Measurements from ENCODE around the gene SIM2. TPM values are rescaled to one million over a fixed set of nuclear protein-coding genes. Genes with fewer than 3 reads are reported as not detected.

The SIM2 gene
- total and polyA plus RNA-seq, 2 of the 13 experiments (the other 11 are each of a cell fraction or from before 2014, with no cell fraction given), result 0.36 to 0.53 TPM

DNA sequence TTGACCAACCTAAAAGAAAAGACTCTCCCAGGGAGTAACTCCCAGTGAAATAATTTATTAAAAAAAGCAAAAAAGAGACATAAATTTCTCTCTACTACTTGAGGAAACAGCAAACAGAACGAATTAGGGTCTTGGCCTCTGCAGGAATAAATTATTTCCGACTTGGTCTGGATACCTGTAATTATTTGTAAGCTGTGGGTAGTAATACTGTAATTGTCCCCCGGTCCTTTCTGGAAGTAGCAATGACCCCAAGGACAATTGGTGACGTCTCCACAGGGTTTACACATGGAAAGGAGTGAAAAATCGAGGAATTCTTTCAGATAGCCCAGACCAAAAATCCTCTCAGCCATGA is 3.7 kb upstream of the SIM2 start:
- H3K79me2 ChIP-seq (ENCODE audit: insufficient read depth, low read length), result no peaks in the 10 kb centered on the region
- no peaks in the 10 kb centered on the region for H3K9me3 ChIP-seq (ENCODE audit: low read length)
- no peak overlapping the region for H3K27ac ChIP-seq (ENCODE audit: extremely low read length, insufficient read depth, low read length)
- in situ Hi-C loops (cut with HindIII; ENCODE audit: extremely low pct_ligation_motif_present, low pct_unique_long_range_greater_than_20kb) (no loop called here), intact Hi-C loops (cut with micrococcal nuclease; ENCODE audit: unreplicated experiment) (no loop called here)
- ChIA-PET POLR2A (no interaction called here), CTCF (ENCODE audit: low intra/inter-chr PET ratio, low total read pairs) (no interaction called here)
- no peak overlapping the region for H2AFZ ChIP-seq (ENCODE audit: low read length)
- peaks cover 9 to 91% of the 10 kb centered on the region in 2 experiments for H3K27me3 ChIP-seq (ENCODE audit: control insufficient read depth in 1 of 2, insufficient read depth in 2 of 2, low read length in 2 of 2)
- 0 out of 2 replicates have a peak, but pooled peaks cover 2% of the 10 kb centered on the region for H4K20me1 ChIP-seq (ENCODE audit: insufficient read depth, low read length)
- no peak overlapping the region for H3K4me2 ChIP-seq (ENCODE audit: low read depth, low read length)
- BruUV-seq (replicated peaks), result no TSS peak
- no peak overlapping the region for H3K9ac ChIP-seq (ENCODE audit: insufficient read depth, low read depth, low read length)
- no peak for ATAC-seq
- no peak for FAIRE-seq
- 10% methylated on average over 5 of the region's 5 CpGs for WGBS (ENCODE audit: low lambda C conversion rate)
- DNase-seq (ENCODE audit: low spot score), result no peak
- no peaks in the 10 kb centered on the region for H3K36me3 ChIP-seq (replicated peaks in 1 of 2; ENCODE audit: control insufficient read depth in 1 of 2, insufficient read depth in 2 of 2, low read length in 2 of 2)
- TF ChIP-seq MEF2D (CRISPR knock-in tag; IDR thresholded peaks at IDR 0.05) (no peak), RBM39 (IDR thresholded peaks at IDR 0.05; ENCODE audit: low read depth, low read length, poor library complexity, severe bottlenecking) (no peak)
- peaks cover 7% of the 10 kb centered on the region for H3K4me1 ChIP-seq (ENCODE audit: insufficient read depth, low read length)
- H3K4me3 ChIP-seq (replicated peaks in 1 of 3; ENCODE audit: insufficient read depth in 1 of 3, low read depth in 2 of 3, low read length in 3 of 3), result no peak overlapping the region

DNA sequence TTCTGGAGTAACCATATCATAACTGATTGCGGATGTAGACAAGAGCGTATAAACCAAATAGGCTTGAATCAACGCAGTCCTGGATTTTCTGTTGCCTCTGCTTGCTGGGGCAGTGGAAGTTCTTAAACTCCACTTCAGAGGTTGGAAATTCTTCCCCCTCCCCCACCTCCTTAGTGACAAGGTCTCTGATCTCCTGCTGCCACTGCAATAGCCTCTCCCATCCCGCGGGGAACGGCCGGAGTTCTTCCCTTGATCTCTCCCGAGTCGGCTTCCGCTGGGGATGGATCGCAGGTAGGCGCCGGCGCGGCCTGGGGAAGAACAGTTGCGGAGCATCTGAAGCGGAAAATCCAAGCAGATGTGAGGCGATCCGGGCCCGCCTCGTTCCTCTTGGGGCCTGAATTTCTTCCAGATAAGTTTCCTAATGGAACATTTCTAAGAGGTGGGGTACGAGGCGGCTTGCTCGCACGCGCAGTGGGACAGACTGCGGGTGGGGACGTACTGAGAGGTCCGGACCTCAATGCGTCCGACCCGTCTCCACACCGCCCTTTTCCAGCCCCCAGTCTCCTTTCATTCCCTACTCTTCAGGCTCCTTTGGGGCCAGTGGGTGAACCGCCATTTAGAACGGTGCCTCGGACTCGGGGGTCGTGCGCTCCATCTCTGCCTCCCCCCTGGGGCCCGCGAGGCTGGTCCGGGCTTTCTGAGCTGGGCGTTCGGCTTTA is 3.1 kb upstream of the SIM2 start:
- no peak for DNase-seq (ENCODE audit: low spot score)
- Histone ChIP-seq H4K20me1 (ENCODE audit: insufficient read depth, low read length) (0 out of 2 replicates have a peak, but pooled peaks cover 2% of the 10 kb centered on the region), H3K36me3 (replicated peaks in 1 of 2; ENCODE audit: control insufficient read depth in 1 of 2, insufficient read depth in 2 of 2, low read length in 2 of 2) (no peaks in the 10 kb centered on the region), H3K27me3 (ENCODE audit: control insufficient read depth in 1 of 2, insufficient read depth in 2 of 2, low read length in 2 of 2) (peaks cover 9 to 92% of the 10 kb centered on the region in 2 experiments), H2AFZ (ENCODE audit: low read length) (no peak overlapping the region), H3K79me2 (ENCODE audit: insufficient read depth, low read length) (no peaks in the 10 kb centered on the region), H3K9ac (ENCODE audit: insufficient read depth, low read depth, low read length) (no peak overlapping the region), H3K4me2 (ENCODE audit: low read depth, low read length) (no peak overlapping the region), H3K27ac (ENCODE audit: extremely low read length, insufficient read depth, low read length) (no peak overlapping the region), H3K4me3 (replicated peaks in 1 of 3; ENCODE audit: insufficient read depth in 1 of 3, low read depth in 2 of 3, low read length in 3 of 3) (no peak overlapping the region), H3K9me3 (ENCODE audit: low read length) (no peaks in the 10 kb centered on the region), H3K4me1 (ENCODE audit: insufficient read depth, low read length) (peaks cover 10% of the 10 kb centered on the region)
- ChIA-PET CTCF (ENCODE audit: low intra/inter-chr PET ratio, low total read pairs) (no interaction called here), POLR2A (no interaction called here)
- FAIRE-seq, result no peak
- in situ Hi-C loops (cut with HindIII; ENCODE audit: extremely low pct_ligation_motif_present, low pct_unique_long_range_greater_than_20kb), result no loop called here
- intact Hi-C loops (cut with micrococcal nuclease; ENCODE audit: unreplicated experiment), result no loop called here
- no TSS peak for BruUV-seq (replicated peaks)
- TF ChIP-seq PAX8 (CRISPR knock-in tag; IDR thresholded peaks at IDR 0.05; ENCODE audit: borderline replicate concordance), result no peak
- TF ChIP-seq, protein P1, sequence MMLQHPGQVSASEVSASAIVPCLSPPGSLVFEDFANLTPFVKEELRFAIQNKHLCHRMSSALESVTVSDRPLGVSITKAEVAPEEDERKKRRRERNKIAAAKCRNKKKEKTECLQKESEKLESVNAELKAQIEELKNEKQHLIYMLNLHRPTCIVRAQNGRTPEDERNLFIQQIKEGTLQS (CRISPR knock-in tag; IDR thresholded peaks at IDR 0.05), result no peak
- TF ChIP-seq ONECUT2 (CRISPR knock-in tag; IDR thresholded peaks at IDR 0.05), result no peak
- TF ChIP-seq, protein P2, sequence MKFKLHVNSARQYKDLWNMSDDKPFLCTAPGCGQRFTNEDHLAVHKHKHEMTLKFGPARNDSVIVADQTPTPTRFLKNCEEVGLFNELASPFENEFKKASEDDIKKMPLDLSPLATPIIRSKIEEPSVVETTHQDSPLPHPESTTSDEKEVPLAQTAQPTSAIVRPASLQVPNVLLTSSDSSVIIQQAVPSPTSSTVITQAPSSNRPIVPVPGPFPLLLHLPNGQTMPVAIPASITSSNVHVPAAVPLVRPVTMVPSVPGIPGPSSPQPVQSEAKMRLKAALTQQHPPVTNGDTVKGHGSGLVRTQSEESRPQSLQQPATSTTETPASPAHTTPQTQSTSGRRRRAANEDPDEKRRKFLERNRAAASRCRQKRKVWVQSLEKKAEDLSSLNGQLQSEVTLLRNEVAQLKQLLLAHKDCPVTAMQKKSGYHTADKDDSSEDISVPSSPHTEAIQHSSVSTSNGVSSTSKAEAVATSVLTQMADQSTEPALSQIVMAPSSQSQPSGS (CRISPR knock-in tag; IDR thresholded peaks at IDR 0.05), result no peak
- TF ChIP-seq FOXA3 (CRISPR knock-in tag; IDR thresholded peaks at IDR 0.05), result no peak
- TF ChIP-seq RORA (CRISPR knock-in tag; IDR thresholded peaks at IDR 0.05), result no peak
- no peak for TF ChIP-seq ATRX (CRISPR knock-in tag; IDR thresholded peaks at IDR 0.05; ENCODE audit: borderline replicate concordance)
- no peak for TF ChIP-seq ZNF792 (CRISPR knock-in tag; IDR thresholded peaks at IDR 0.05)
- no peak for TF ChIP-seq ZNF598 (CRISPR knock-in tag; IDR thresholded peaks at IDR 0.05; ENCODE audit: borderline replicate concordance)
- TF ChIP-seq TAF1 (CRISPR knock-in tag; IDR thresholded peaks at IDR 0.05), result no peak
- TF ChIP-seq, protein P3, sequence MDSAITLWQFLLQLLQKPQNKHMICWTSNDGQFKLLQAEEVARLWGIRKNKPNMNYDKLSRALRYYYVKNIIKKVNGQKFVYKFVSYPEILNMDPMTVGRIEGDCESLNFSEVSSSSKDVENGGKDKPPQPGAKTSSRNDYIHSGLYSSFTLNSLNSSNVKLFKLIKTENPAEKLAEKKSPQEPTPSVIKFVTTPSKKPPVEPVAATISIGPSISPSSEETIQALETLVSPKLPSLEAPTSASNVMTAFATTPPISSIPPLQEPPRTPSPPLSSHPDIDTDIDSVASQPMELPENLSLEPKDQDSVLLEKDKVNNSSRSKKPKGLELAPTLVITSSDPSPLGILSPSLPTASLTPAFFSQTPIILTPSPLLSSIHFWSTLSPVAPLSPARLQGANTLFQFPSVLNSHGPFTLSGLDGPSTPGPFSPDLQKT (CRISPR knock-in tag; IDR thresholded peaks at IDR 0.05; ENCODE audit: borderline replicate concordance), result no peak
- no peak for TF ChIP-seq ZNF773 (CRISPR knock-in tag; IDR thresholded peaks at IDR 0.05; ENCODE audit: borderline replicate concordance)
- WGBS (ENCODE audit: low lambda C conversion rate), result 57% methylated on average over 37 of the region's 44 CpGs
- no peak for ATAC-seq

All from HepG2 (cell line).